Measurements from ENCODE around the gene SNX13.

DNA sequence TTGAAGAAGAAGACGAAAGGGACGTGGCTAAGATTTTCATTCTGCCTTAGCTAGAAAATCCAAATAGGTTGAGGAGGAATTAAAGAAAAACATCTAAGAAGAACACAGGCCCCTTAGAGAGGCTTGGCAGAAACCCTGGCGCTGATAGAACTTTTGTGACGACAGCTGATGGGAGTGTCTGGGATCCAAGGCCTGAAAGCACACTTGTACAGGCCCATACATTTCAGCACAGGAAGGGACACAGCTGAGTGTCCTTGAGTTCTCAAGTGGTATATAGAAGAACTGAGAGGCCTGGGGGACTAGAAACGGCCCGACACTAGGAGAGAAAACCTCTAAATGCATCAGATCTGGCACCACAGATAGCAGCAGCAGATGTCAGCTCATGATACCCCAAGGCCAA, 47.8 kb upstream of the SNX13 start:
- TF ChIP-seq CTCF (IDR thresholded peaks at IDR 0.05 in 2 of 3, conservative IDR thresholded peaks at IDR 0.05 in 1 of 3; ENCODE audit: insufficient read depth in 2 of 3, low read depth in 1 of 3, low read length in 3 of 3): no peak
- TF ChIP-seq RCOR1 (IDR thresholded peaks at IDR 0.05; ENCODE audit: borderline replicate concordance in 1 of 2, low read depth in 2 of 2, low read length in 2 of 2): no peak
- TF ChIP-seq SIN3A (IDR thresholded peaks at IDR 0.05; ENCODE audit: borderline replicate concordance in 2 of 2, control insufficient read depth in 1 of 2, low read depth in 2 of 2, low read length in 2 of 2): no peak
- no peak for TF ChIP-seq ZZZ3 (IDR thresholded peaks at IDR 0.05)
- TF ChIP-seq ZBTB43 (CRISPR knock-in tag; IDR thresholded peaks at IDR 0.05): no peak
- no peak for TF ChIP-seq POLR2A (conservative IDR thresholded peaks at IDR 0.05)
- TF ChIP-seq SMAD3 (CRISPR knock-in tag; conservative IDR thresholded peaks at IDR 0.05): no peak
- no peak for TF ChIP-seq ZKSCAN1 (IDR thresholded peaks at IDR 0.05; ENCODE audit: low read depth, low read length)
- no peak for TF ChIP-seq GTF2F1 (IDR thresholded peaks at IDR 0.05; ENCODE audit: low read depth, low read length)
- no peak for TF ChIP-seq ZNF232 (CRISPR knock-in tag; IDR thresholded peaks at IDR 0.05)
- TF ChIP-seq ZBTB33 (CRISPR knock-in tag; IDR thresholded peaks at IDR 0.05): no peak
- no peak for TF ChIP-seq CHD4 (IDR thresholded peaks at IDR 0.05; ENCODE audit: insufficient read depth, insufficient replicate concordance, low read depth, low read length, poor library complexity, severe bottlenecking)
- TF ChIP-seq WHSC1 (IDR thresholded peaks at IDR 0.05; ENCODE audit: low read length): no peak
- no peak for TF ChIP-seq PTTG1 (tag; IDR thresholded peaks at IDR 0.05; ENCODE audit: low read depth)

Measured in K562 (cell line).